NCI-H1105 treated with DMSO at 0.1 percent for 48 hours (cell line): ENCODE measurements around the gene KCNH4.
"Not testable (repeated sequence)": the region's sequence is repeated elsewhere in the genome, so short reads cannot be mapped to it uniquely, and the experiment has no call there.

Experiments
- DNase-seq: peaks from one replicate; lab custom pipeline; 2025; lab: John Stamatoyannopoulos, UW

KCNH4 gene

DNA sequence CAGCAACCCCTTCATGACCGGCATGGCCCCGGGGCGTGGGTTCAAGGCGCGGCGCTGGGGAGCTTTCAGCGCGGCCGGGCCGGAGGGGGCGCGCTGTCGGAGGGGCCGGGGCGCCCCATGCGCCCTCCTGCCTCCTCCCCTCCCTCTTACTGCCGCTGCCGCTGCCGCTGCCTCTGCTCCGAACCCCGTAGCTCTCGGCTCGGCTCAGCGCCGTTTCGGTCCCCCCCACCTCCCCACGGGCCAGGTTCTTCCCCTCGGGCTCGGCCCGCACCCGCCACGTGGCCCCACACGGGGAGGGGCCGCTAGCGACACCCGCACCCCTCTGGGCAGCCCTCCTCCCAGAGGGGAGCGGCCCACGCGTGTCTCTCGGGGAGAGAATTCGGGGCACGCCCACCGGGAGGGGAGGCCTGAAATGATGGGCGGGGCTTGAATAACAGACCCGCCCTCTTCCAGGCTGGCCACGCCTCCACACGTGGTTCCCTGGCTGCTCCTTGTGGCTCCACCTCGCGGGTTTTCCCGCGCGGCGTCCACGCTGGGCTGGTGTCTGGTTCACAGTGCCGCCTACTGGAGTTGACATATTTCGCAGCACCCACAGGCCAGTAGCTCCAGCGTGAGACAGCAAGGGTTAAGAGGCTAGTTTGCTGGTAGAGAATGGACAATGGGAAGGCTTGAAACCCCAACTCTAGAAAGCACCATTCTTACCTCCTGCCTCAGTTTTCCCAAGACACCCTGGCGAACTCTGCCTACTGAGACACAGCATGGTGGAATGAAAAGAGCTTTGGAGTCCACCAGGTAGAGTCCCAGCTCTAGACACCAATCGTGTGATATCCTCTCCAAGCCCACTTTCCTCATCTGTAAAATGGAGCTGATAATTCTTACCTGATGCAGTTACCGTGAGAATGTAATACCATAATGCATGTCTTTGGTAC is at the start of gene KCNH4:
TSS of gene KCNH4 (minus strand) at position 221 of the 929 bp plus-strand sequence. CDS start at position 24, 197 bp downstream.
- DNase-seq: peak; percentile 75

DNA sequence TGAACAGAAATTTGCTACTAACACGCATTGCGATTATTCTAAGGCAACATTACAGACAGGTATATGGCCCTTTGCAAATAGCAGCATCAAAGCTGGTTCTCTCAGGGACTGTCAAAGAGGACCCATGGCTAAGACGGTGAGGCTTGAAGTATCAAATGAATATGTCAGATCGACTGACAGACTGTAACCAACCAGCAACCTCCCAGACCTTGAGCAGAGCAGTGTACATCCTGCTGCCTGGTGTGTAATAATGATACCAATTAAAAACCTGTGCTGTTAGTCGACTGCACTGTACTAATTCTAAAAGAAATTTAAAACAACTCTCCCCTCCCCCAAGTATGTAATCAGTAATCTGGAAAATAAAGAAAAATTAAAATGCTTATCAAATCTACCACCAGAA is 49.3 kb upstream of the KCNH4 start:
- DNase-seq: no peak

- no peak for DNase-seq
Measured at GRCh38 chr17:42227849-42228700, 47.1 kb upstream of the KCNH4 start.

GRCh38 chr17:42225646-42226045 is 44.7 kb upstream of the KCNH4 start:
- DNase-seq: no peak

- no peak for DNase-seq
Measured at GRCh38 chr17:42224651-42225050, 43.7 kb upstream of the KCNH4 start.

DNA sequence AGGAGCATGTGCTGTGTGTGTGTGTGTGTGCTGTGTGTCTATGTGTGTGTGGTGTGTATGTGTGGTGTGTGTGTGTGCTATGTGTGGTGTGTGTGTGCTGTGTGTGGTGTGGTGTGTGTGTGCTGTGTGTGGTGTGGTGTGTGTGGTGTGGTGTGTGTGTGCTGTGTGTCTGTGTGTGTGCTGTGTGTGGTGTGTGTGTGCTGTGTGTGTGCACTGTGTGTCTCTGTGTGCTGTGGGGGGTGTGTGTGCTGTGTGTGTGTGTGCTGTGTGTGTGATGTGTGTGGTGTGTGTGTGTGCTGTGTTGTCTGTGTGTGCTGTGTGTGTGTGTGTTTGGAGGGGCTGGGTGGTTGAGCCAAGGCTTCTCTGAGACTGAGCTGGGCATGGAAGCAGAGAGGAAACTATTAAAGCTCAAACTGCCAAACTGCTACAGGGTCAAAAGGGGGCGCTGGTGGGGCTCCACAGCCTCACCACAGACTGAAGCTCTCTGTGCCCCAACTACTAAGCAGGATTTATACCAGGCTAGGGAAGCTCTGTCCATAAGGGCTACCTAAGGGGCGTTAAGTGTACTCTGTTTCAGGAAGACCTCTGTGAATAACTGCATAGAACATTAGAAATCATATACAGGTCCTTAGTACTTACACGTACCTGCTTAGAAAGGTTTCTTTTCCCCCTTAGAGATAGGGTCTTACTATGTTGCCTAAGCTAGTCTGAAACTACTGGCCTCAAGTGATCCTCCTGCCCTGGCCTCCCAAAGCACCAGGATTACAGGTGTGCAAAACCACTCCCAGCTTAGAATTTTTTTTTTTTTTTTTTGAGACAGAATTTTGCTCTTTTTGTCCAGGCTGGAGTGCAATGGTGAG is 41.2 kb upstream of the KCNH4 start:
- DNase-seq: no peak

DNA sequence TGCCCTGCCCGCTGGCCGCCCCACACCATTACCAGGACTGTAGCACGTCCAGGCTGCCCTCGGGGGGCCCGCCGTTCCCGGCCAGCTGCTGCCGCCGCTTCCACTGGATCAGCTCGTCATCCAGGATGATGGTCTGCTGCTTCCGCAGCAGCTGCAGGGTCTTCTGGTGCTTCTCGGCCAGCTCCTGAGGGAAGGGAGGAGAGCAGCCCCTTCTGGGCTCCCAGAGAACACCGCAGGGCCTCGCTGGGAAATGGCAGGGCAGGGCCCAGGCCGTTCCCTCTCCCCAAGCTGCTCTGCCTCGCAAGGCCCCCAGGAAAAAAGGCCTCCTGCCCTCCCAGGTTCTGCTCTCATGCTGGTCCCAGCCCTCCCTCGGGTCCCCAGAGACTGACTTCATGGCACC is 38.3 kb upstream of the KCNH4 start:
- DNase-seq: not testable (repeated sequence)

DNA sequence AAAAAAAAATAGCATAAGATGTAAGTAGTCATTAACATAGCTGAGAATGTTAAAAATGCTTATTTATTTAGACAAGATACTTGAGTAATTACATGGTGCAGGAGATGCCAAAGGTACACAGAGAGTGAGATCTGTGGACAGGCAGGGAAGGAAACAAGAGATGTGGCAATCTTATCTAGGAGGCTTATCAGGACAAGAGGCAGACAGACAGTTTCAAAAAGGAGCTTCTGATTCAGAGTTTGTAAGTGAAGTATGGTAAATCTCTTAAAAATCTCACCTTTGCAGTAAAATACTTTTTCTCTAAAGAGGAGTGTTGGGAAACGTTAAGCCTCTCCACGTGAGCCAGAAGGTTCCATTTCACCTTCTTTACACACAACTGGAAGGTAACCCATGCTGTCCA is 33.2 kb upstream of the KCNH4 start:
- DNase-seq: no peak

- DNase-seq: no peak
Measured at GRCh38 chr17:42212382-42212781, 31.4 kb upstream of the KCNH4 start.

- not testable (repeated sequence) for DNase-seq
Measured at GRCh38 chr17:42211921-42212341, 31.0 kb upstream of the KCNH4 start.

GRCh38 chr17:42210046-42210445 is 29.1 kb upstream of the KCNH4 start:
- DNase-seq: no peak

DNA sequence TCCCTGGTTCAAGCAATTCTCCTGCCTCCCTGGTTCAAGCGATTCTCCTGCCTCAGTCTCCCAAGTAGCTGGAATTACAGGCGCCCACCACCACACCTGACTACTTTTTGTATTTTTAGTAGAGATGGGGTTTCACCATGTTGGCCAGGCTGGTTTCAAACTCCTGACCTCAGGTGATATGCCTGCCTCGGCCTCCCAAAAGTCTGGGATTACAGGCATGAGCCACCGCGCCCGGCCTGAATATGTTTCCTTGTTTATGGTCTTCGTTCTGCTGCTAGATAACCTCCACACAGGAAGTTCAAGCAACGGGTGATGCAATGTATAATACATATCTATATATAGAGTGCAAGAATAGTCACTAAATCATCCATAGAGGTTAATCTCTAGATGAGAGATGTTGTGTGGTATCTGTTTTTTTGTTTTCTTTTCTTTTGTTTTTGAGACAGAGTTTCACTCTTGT is 25.2 kb upstream of the KCNH4 start:
- DNase-seq: not testable (repeated sequence)

- no peak for DNase-seq
Measured at GRCh38 chr17:42203354-42203753, 22.4 kb upstream of the KCNH4 start.

DNA sequence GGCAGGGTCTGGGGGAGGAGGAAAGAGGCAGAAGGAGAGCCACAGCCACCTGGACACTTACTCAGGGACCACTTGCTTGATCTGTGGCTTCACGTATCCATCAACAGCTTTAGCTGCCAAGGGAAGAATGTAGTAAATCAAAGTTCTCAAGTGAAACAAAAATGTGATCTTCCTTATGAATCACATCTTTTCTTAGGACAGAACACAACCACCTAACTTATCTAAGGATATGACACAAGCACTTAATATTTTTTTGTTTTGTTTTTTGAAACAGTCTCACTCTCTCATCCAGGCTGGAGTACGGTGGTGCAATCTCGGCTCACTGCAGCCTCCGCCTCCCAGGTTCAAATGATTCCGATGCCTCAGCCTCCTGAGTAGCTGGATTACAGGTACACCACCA is 21.8 kb upstream of the KCNH4 start:
- DNase-seq: no peak

DNA sequence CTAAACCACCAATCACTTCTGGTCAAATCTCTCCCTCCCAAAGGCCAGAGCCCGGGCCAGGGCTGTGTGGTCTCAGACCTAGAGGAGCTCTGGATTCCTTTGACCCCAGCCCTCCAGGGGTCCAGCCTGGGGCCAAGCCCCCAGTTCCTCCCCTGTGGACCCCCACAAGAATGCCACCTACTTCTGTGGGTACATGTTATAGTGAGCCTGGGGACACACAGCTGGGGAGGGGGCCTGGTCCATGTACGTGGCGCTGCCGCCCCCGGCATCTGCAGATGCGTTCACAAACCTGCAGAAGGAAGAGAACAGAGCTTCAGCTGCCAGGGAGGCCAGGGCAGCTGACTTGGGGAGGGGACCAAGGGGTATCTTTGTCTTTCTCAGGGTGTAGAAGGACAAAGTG is 21.2 kb upstream of the KCNH4 start:
- DNase-seq: no peak

DNA sequence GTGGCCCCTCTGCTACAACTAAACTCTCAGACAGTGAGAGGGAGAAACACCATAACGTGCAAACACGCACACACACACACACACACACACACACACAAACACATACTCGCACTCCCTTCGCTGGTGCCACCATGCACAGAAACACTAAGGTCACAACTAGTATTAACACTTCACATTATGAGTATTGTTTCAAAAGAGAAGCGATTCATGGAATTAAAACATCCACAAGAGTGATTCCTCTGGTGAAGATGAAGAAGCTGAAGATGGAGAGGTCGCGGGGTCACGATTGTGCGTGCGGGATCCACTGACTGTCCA is 20.5 kb upstream of the KCNH4 start:
- DNase-seq: no peak

DNA sequence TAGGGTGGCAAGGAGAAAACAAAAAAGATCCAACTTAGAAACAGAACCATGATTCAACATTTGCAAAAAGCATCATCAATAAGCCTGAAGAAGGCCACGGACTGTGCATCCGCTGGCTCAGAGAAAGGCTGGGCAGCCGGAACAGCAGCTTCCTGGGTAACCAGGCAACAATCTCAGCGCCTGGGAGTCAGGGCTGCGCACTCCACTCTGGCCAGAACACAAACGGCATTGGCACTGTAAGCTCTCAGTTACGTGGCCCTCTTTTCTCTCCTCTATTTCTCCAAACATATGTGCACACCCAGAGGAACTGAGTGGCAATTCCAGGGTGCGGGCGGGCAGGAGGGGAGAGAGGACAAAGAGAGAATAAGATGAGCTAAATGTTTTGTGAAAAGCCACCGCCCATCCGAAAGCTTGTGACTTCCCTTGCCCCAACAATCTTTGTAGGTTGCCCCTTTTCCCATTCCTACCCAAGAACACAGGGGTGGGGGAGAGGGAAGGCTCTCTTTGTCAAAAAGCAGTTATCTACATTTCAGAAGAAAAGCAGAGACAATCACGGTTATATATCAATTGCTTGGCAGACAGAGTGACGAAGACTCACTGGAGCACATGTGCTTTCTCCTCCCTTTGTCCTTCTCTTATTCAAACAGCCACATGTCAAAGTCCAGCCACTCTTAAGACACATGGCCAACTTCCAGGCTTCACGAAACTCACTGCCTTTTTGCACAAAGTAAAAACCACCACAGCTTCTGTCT is 19.9 kb upstream of the KCNH4 start:
- DNase-seq: no peak

DNA sequence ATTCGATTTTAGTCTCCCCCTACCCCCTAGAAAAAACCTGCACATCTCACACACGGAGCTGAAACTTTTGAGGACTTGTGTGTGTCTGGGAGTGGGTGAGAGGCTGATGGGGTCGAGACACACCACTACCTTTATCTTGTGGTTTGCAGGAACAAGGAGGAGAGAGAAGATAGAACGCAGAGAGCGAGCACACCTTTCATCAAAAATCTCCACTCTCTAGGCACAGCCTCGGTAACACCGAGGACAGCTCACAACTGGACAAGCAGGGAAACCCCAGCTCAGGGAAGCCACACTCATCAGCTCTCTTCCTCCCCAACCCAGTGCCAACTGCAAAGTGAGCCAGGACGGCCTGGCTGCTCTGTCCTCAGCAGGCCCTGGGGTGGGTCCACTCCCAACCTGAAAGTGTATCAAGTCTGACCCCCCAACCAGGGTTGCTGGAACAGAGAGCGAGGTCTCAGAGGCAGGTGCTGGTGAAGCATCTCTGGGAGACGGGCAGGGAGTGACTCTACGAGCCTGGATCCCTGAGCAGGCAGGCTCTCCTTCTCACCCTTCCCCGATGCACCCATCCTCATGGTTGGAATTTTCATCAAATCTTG is 18.6 kb upstream of the KCNH4 start:
- DNase-seq: no peak

DNA sequence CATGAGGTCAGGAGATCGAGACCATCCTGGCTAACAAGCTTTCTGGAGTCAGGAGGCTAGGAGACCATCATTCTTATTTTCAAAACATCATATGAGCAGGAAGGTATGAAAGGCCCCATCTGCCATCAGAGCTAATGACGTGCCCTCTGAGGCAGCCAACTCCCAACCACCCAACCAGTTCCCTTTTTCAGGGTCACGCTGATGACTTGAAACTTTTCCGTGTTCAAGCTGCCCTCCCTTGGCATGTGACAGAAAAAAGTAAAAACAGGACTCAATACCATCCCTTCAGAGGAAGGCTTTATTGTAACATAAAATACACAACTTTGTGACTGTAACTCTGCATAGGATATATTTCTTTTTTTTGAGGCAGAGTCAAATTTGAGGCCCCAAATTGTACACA is 18.0 kb upstream of the KCNH4 start:
- no peak for DNase-seq

GRCh38 chr17:42197564-42198156 is 16.7 kb upstream of the KCNH4 start:
- DNase-seq: no peak
